ENCODE results near the gene CREBZF.
"Not testable (repeated sequence)": the region's sequence is repeated elsewhere in the genome, so short reads cannot be mapped to it uniquely, and the experiment has no call there.

The CREBZF gene

GRCh38 chr11:85679576-85679975 lies 14.6 kb upstream of the CREBZF start:
- no peak overlapping the region for H3K4me3 ChIP-seq (ENCODE audit: low read depth, low read length)
- DNase-seq (ENCODE audit: low read depth): no peak
- TF ChIP-seq CTCF (IDR thresholded peaks at IDR 0.05; ENCODE audit: low read depth, low read length) (no peak), MYC (IDR thresholded peaks at IDR 0.05; ENCODE audit: low read depth, low read length) (no peak), POLR2A (IDR thresholded peaks at IDR 0.05; ENCODE audit: extremely low read depth, insufficient read length) (no peak), MAX (IDR thresholded peaks at IDR 0.05; ENCODE audit: low read depth, low read length) (no peak)

DNA sequence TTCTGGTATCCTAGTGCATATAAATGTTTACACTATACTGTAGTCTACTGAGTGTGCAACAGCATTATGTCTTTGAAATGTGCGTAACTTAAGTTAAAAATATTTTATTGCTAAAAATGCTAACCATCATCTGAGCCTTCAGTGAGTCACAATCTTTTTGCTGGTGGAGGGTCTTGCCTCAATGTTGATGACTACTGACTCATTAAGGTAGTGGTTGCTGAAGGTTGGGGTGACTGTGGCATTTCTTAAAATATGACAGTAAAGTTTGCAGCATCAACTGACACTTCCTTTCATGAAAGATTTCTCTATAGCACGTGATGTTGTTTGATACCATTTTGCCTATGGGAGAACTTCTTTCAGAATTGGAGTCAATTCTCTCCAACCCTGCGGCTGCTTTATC lies 8.5 kb upstream of the CREBZF start:
- TF ChIP-seq MAX (IDR thresholded peaks at IDR 0.05; ENCODE audit: low read depth, low read length) (no peak), CTCF (IDR thresholded peaks at IDR 0.05; ENCODE audit: low read depth, low read length) (no peak), POLR2A (IDR thresholded peaks at IDR 0.05; ENCODE audit: extremely low read depth, insufficient read length) (no peak), MYC (IDR thresholded peaks at IDR 0.05; ENCODE audit: low read depth, low read length) (no peak)
- no peak for DNase-seq (ENCODE audit: low read depth)
- no peak overlapping the region for H3K4me3 ChIP-seq (ENCODE audit: low read depth, low read length)

DNA sequence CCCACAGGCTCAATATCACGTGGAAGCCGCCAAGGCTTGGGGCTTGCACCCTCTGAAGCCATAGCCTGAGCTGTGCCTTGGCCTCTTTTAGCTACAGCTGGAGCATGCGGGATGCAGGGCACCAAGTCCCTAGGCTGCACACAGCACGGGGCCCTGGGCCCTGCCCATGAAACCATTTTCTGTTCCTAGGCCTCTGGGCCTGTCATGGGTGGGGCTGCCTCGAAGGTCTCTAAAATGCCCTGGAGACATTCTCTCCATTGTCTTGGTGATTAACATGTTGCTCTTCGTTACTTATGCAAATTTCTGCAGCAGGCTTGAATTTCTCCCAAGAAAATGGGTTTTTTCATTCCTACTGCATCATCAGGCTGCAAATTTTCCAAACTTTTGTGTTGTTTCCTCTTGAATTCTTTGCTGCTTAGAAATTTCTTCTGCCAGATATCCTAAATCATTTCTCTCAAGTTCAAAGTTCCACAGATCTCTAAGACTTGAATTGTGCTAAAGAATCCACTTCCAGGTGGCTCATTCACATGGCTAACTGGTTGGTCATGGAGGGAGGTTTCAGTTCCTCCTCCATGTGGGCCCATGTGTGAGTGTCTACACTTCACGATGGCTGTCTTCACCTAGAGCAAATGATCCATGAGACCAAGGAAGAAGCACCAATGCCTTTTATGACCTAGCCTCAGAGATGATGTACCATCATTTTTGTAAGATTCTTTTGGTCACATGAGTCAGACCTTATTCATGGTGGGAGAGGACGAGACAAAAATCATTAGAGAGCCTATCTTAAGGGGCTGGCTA lies 7.4 kb upstream of the CREBZF start:
- no peak overlapping the region for H3K4me3 ChIP-seq (ENCODE audit: low read depth, low read length)
- no peak for DNase-seq (ENCODE audit: low read depth)

GRCh38 chr11:85670949-85671663 lies 6.2 kb upstream of the CREBZF start:
- H3K4me3 ChIP-seq (ENCODE audit: low read depth, low read length); DNase-seq (ENCODE audit: low read depth): not testable (repeated sequence)

More for the DNA sequence above, 7.4 kb upstream of the CREBZF start:
- TF ChIP-seq MAX (IDR thresholded peaks at IDR 0.05; ENCODE audit: low read depth, low read length): no peak
- TF ChIP-seq POLR2A (IDR thresholded peaks at IDR 0.05; ENCODE audit: extremely low read depth, insufficient read length): no peak
- TF ChIP-seq MYC (IDR thresholded peaks at IDR 0.05; ENCODE audit: low read depth, low read length): no peak
- TF ChIP-seq CTCF (IDR thresholded peaks at IDR 0.05; ENCODE audit: low read depth, low read length): no peak

DNA sequence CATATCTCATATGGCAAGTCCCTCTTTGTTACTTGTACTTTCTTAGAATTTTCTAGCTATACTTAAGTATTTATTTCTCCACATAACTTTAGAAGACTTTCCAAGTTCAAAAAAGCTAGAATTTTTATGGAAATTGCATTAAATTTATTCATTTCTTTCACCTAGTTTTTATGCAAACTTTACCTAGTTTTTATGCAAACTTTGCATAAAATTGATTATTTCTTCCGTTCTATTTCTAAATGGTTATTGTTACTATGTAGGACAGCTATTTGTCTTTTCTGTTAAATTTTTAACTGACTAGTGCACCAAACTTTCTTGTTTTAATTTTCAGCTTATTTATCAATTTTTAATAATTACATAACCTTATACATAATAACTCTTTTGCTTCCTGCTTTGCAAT lies 3.2 kb upstream of the CREBZF start:
- no peak overlapping the region for H3K4me3 ChIP-seq (ENCODE audit: low read depth, low read length)
- TF ChIP-seq POLR2A (IDR thresholded peaks at IDR 0.05; ENCODE audit: extremely low read depth, insufficient read length) (no peak), MAX (IDR thresholded peaks at IDR 0.05; ENCODE audit: low read depth, low read length) (no peak), MYC (IDR thresholded peaks at IDR 0.05; ENCODE audit: low read depth, low read length) (no peak), CTCF (IDR thresholded peaks at IDR 0.05; ENCODE audit: low read depth, low read length) (no peak)
- DNase-seq (ENCODE audit: low read depth): no peak

DNA sequence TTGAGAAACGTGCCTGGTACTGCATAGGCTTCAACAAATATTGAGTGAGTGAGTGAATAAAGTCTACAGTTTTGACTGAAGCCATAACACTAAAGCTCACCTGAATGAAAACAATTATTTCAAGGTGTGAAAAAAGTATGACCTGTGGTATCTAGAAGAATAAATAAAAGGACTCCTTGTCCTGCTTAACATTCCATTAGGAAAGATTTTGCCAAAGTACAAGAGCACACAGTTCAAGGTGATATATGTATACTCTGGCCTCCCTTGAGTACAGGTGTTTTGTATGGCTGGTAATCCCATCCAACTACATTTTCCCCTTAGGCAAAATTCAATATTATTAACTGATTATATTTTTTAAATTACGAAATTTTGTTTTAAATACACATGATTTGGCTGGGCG lies 1.8 kb upstream of the CREBZF start:
- TF ChIP-seq MYC (IDR thresholded peaks at IDR 0.05; ENCODE audit: low read depth, low read length): no peak
- no peak for TF ChIP-seq MAX (IDR thresholded peaks at IDR 0.05; ENCODE audit: low read depth, low read length)
- no peak for TF ChIP-seq CTCF (IDR thresholded peaks at IDR 0.05; ENCODE audit: low read depth, low read length)
- TF ChIP-seq POLR2A (IDR thresholded peaks at IDR 0.05; ENCODE audit: extremely low read depth, insufficient read length): no peak
- H3K4me3 ChIP-seq (ENCODE audit: low read depth, low read length): no peak overlapping the region
- no peak for DNase-seq (ENCODE audit: low read depth)

Measured in NB4 (cell line).